ENCODE measurements around the gene JHY. TPM values are rescaled to one million over a fixed set of nuclear protein-coding genes. Genes with fewer than 3 reads are reported as not detected.

JHY gene
- total and polyA plus RNA-seq, 4 experiments from 2014 or later, result 1.5 to 5.4 (median 4.6) TPM

DNA sequence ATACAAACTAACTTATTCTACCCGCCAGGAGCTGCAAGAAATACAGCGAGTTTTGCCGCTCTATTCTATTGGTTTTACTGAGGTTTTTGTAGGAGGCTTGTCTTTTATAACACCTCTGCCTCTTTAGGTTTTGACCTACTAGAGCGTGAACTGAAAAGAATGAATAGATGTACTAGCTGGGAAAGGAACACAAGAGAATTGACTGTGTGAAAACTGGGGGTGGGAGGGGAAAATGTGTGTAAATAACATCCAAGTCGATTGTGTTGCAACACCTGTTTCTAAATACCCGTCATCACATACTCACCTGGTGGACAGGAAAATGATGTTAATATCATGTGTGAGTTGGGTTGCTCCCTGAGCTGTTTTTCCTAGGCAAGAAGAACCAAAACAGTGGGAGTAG, 12.9 kb upstream of the JHY start:
- Mint-ChIP-seq H3K4me1 (no peaks in the 10 kb centered on the region), H3K9me3 (peaks cover 0 to 2% (median 0%) of the 10 kb centered on the region in 8 donors), H3K36me3 (no peaks in the 10 kb centered on the region), H3K27ac (no peak overlapping the region), H3K4me3 (no peak overlapping the region), H3K27me3 (peaks cover 10 to 21% of the 10 kb centered on the region in 2 donors)
- ChIA-PET POLR2A (ENCODE audit: partially characterized antibody) (interaction anchor here (0.6 kb wide), 1 partner anchor 17 kb away, joined by 3 read pairs; no protein-coding TSS in a partner anchor), CTCF (ENCODE audit: partially characterized antibody) (interaction anchor here (1.3 to 12.4 kb wide), 3 partner anchors 16 to 185 kb away, joined by 3 to 193 read pairs (median 4); no protein-coding TSS in a partner anchor)
- H3K27me3 ChIP-seq (ENCODE audit: insufficient read depth, low read length), result no peaks in the 10 kb centered on the region
- intact Hi-C loops (cut with micrococcal nuclease), result no loop called here
- no peak overlapping the region for H3K27ac ChIP-seq (ENCODE audit: low read depth, low read length)
- H3K36me3 ChIP-seq (ENCODE audit: insufficient read depth, low read length), result no peaks in the 10 kb centered on the region
- DNase-seq, result no peak
- H3K4me1 ChIP-seq (ENCODE audit: insufficient read depth, low read length), result no peaks in the 10 kb centered on the region
- H3K4me3 ChIP-seq (ENCODE audit: low read length in 2 of 2), result no peak overlapping the region
- no peaks in the 10 kb centered on the region for H3K9me3 ChIP-seq (ENCODE audit: control insufficient read depth in 1 of 2, low read length in 2 of 2)

DNA sequence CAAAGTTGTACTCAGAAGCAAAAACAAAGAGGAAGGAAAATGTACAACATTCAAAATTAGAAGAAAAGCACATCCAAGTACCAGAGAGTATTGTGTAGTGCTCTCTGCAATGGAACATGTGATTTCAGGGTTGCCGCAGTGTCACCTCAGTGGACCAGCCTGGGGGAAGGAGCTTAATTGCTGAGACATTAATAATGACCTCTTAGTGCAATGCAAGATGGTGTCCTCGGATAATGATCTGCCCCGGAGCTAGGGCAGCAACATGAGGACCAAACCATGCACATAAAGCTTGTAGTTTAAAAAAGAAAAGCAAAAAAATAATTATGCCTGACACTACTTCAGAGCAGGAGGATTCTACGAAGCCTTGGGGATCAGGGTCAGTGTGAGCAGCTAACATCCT, 11.3 kb upstream of the JHY start:
- Histone ChIP-seq H3K4me1 (ENCODE audit: insufficient read depth, low read length) (no peaks in the 10 kb centered on the region), H3K36me3 (ENCODE audit: insufficient read depth, low read length) (no peaks in the 10 kb centered on the region), H3K9me3 (ENCODE audit: control insufficient read depth in 1 of 2, low read length in 2 of 2) (no peaks in the 10 kb centered on the region), H3K4me3 (ENCODE audit: low read length in 2 of 2) (no peak overlapping the region), H3K27me3 (ENCODE audit: insufficient read depth, low read length) (no peaks in the 10 kb centered on the region), H3K27ac (ENCODE audit: low read depth, low read length) (no peak overlapping the region)
- DNase-seq, result no peak
- ChIA-PET CTCF (ENCODE audit: partially characterized antibody) (interaction anchor here (12.4 kb wide), 1 partner anchor 153 kb away, joined by 193 read pairs; no protein-coding TSS in a partner anchor), POLR2A (ENCODE audit: partially characterized antibody) (no interaction called here)
- H3K27ac Mint-ChIP-seq, result no peak overlapping the region
- H3K36me3 Mint-ChIP-seq, result no peaks in the 10 kb centered on the region
- peaks cover 0 to 2% (median 0%) of the 10 kb centered on the region in 8 donors for H3K9me3 Mint-ChIP-seq
- intact Hi-C loops (cut with micrococcal nuclease), result no loop called here
- peaks cover 7 to 12% of the 10 kb centered on the region in 2 donors for H3K27me3 Mint-ChIP-seq
- H3K4me3 Mint-ChIP-seq, result no peak overlapping the region
- H3K4me1 Mint-ChIP-seq, result no peaks in the 10 kb centered on the region

DNA sequence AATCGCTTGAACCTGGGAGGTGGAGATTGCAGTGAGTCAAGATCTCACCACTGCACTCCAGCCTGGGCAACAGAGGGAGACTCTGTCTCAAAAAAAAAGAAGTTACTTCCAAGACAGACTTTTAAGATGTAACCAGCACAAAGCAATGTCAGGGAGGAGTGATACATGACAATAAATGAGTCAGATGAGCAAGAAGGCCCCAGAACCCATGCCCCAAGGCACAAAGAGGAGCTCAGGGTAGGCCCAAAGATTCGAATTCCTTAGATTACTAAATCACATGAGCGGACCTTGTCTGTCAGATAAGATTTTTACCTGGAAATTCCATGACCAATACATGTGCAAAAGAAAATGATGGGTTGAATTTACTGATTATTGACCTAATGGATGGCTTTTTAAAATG, 10.5 kb upstream of the JHY start:
- Mint-ChIP-seq H3K27me3 (peaks cover 7 to 12% of the 10 kb centered on the region in 2 donors), H3K27ac (no peak overlapping the region), H3K9me3 (peaks cover 0 to 2% (median 0%) of the 10 kb centered on the region in 8 donors), H3K36me3 (no peaks in the 10 kb centered on the region), H3K4me3 (no peak overlapping the region), H3K4me1 (peaks cover 0 to under 1% (median 0%) of the 10 kb centered on the region in 4 donors)
- ChIA-PET POLR2A (ENCODE audit: partially characterized antibody) (no interaction called here), CTCF (ENCODE audit: partially characterized antibody) (interaction anchor here (1.4 to 12.4 kb wide), 2 partner anchors 8 to 153 kb away, joined by 4 to 193 read pairs; no protein-coding TSS in a partner anchor)
- Histone ChIP-seq H3K27ac (ENCODE audit: low read depth, low read length) (no peak overlapping the region), H3K27me3 (ENCODE audit: insufficient read depth, low read length) (no peaks in the 10 kb centered on the region), H3K4me1 (ENCODE audit: insufficient read depth, low read length) (no peaks in the 10 kb centered on the region), H3K36me3 (ENCODE audit: insufficient read depth, low read length) (no peaks in the 10 kb centered on the region), H3K9me3 (ENCODE audit: control insufficient read depth in 1 of 2, low read length in 2 of 2) (no peaks in the 10 kb centered on the region), H3K4me3 (ENCODE audit: low read length in 2 of 2) (no peak overlapping the region)
- intact Hi-C loops (cut with micrococcal nuclease), result no loop called here
- no peak for DNase-seq

DNA sequence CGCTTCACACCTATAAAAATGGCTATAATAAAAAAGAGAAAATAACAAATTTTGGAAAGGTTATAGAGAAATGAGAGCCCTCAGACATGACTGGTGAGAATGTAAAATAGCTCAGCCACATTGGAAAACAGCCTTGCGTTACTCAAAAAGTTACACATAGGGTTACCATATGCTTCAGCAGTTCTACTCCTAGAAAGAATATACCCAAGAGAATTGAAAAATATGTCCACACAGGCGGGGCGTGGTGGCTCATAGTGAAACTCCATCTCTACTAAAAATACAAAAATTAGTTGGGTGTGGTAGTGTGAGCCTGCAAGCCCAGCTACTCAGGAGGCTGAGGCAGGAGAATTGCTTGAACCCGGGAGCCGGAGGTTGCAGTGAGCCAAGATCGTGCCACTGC, 7.6 kb upstream of the JHY start:
- intact Hi-C loops (cut with micrococcal nuclease), result no loop called here
- H3K9me3 ChIP-seq (ENCODE audit: control insufficient read depth in 1 of 2, low read length in 2 of 2), result no peaks in the 10 kb centered on the region
- no peak overlapping the region for H3K27ac ChIP-seq (ENCODE audit: low read depth, low read length)
- Mint-ChIP-seq H3K27me3 (peaks cover 0 to 2% of the 10 kb centered on the region in 2 donors), H3K9me3 (peaks cover 0 to 2% (median 0%) of the 10 kb centered on the region in 8 donors), H3K36me3 (no peaks in the 10 kb centered on the region), H3K4me3 (no peak overlapping the region), H3K27ac (peak overlapping the region in 1 of 7 donors; percentile 17), H3K4me1 (peaks cover 0 to 9% (median 3%) of the 10 kb centered on the region in 4 donors)
- ChIA-PET POLR2A (ENCODE audit: partially characterized antibody) (no interaction called here), CTCF (ENCODE audit: partially characterized antibody) (interaction anchor here (1.0 to 1.5 kb wide), 3 partner anchors 11 to 148 kb away, joined by 3 to 4 read pairs (median 3); no protein-coding TSS in a partner anchor)
- H3K36me3 ChIP-seq (ENCODE audit: insufficient read depth, low read length), result no peaks in the 10 kb centered on the region
- no peaks in the 10 kb centered on the region for H3K4me1 ChIP-seq (ENCODE audit: insufficient read depth, low read length)
- DNase-seq, result no peak
- no peaks in the 10 kb centered on the region for H3K27me3 ChIP-seq (ENCODE audit: insufficient read depth, low read length)
- H3K4me3 ChIP-seq (ENCODE audit: low read length in 2 of 2), result no peak overlapping the region

DNA sequence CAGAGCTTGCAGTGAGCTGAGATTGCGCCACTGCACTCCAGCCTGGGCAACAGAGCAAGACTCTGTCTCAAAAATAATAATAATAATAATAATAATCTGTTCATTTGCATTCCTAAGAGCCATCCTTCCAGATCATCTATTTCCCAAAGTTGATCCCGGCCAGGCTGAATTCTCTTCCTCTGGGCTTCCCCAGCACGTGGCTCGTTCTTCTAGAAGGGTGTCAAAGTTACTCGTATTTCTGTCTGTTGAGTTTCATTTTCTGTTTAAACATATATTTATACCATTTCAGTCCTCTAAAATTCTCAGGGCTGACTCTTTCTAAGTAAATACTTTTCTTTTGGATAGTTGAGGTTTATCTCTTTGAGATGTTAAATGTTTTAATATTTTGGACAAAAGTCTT, 4.8 kb upstream of the JHY start:
- Histone ChIP-seq H3K9me3 (ENCODE audit: control insufficient read depth in 1 of 2, low read length in 2 of 2) (no peaks in the 10 kb centered on the region), H3K27me3 (ENCODE audit: insufficient read depth, low read length) (no peaks in the 10 kb centered on the region), H3K27ac (ENCODE audit: low read depth, low read length) (no peak overlapping the region), H3K36me3 (ENCODE audit: insufficient read depth, low read length) (no peaks in the 10 kb centered on the region), H3K4me3 (ENCODE audit: low read length in 2 of 2) (no peak overlapping the region), H3K4me1 (ENCODE audit: insufficient read depth, low read length) (peaks cover 7% of the 10 kb centered on the region)
- no peak for DNase-seq
- peak overlapping the region in 1 of 7 donors; percentile 32 for H3K27ac Mint-ChIP-seq
- ChIA-PET POLR2A (ENCODE audit: partially characterized antibody) (no interaction called here), CTCF (ENCODE audit: partially characterized antibody) (interaction anchor here (1.4 to 2.4 kb wide), 2 partner anchors 14 to 383 kb away, joined by 3 to 11 read pairs; no protein-coding TSS in a partner anchor)
- H3K36me3 Mint-ChIP-seq, result no peaks in the 10 kb centered on the region
- peak overlapping the region in 6 of 8 donors; percentile 9 to 73 (median 38) for H3K4me3 Mint-ChIP-seq
- intact Hi-C loops (cut with micrococcal nuclease), result no loop called here
- H3K4me1 Mint-ChIP-seq, result peaks cover 6 to 14% (median 10%) of the 10 kb centered on the region in 4 donors
- peaks cover 0 to 2% (median 0%) of the 10 kb centered on the region in 8 donors for H3K9me3 Mint-ChIP-seq
- H3K27me3 Mint-ChIP-seq, result no peaks in the 10 kb centered on the region

DNA sequence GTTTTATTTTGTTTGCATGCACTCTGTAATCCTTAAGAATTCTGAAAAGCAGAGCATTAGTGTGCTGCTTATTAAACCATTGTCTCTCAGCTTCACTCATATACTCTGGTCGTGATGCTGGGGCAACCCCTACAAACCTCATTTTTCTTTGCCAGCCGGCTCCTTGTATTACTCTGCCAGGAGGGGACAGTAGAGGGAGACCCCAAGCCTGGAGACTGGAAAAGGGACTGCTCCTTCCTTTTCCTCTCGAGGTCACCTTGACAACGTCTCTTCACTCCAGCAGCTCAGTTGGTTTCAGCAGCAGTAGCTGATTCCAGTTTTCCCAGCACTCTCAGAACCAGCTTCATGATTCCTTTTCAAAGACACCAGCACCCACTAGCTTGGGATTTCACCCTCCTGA, 2.8 kb upstream of the JHY start:
- Mint-ChIP-seq H3K4me1 (peaks cover 14 to 25% (median 17%) of the 10 kb centered on the region in 4 donors), H3K27me3 (no peaks in the 10 kb centered on the region)
- intact Hi-C loops (cut with micrococcal nuclease), result no loop called here

DNA sequence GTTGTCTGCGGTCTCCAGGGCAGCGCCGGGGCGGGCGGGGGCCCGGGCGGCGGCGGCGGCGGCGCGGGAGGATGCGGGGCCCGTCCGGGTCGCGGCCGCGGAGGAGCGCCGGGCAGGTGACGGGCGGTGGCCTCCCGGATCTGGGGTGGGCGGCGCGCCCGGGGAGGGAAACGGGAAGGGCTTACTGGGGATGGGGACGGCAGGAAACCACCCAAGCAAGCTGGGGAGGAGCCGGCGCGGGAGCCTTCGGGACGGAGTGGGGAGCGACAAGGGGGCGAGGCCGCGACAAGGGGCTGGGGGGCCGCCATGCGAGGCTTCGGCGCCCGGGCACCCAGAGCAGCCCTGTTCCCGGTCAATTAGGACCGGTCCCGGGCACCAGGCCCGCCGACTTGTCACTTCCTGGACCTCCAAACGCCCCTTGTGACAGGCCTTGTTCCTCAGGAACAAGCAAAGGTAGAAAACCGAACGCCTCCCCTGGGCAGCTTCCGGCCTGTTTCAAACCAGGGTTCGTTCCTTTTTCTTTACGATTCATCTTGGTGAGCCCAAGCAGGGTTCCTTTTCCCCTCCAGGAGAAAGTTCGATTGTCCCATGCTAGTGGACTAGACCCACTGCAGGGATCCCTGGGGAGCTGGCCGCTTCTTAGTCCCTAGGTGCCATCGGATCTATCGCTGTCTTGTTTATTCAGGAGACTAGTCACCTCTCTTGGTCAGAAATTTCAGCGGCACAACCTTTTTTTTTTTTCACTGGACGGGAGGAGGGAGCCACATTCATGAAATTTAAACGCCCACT, 492 bp downstream of the JHY start:
- peak; percentile 43 to 53 (median 52) for DNase-seq
- Histone ChIP-seq H3K4me1 (ENCODE audit: insufficient read depth, low read length) (peaks cover 20% of the 10 kb centered on the region), H3K4me3 (ENCODE audit: low read length in 2 of 2) (peak overlapping the region; percentile 42 to 56), H3K9me3 (ENCODE audit: control insufficient read depth in 1 of 2, low read length in 2 of 2) (no peaks in the 10 kb centered on the region), H3K27me3 (ENCODE audit: insufficient read depth, low read length) (no peaks in the 10 kb centered on the region), H3K27ac (ENCODE audit: low read depth, low read length) (peak overlapping the region; percentile 63), H3K36me3 (ENCODE audit: insufficient read depth, low read length) (no peaks in the 10 kb centered on the region)
- intact Hi-C loops (cut with micrococcal nuclease), result loop anchor here (2.0 kb wide), 1 partner anchor 180 kb away; the partner anchor contains the start of gene HSPA8
- Mint-ChIP-seq H3K36me3 (peaks cover 5% of the 10 kb centered on the region in 2 donors), H3K4me3 (peak overlapping the region; percentile 83 to 91 (median 88)), H3K9me3 (peaks cover 0 to 2% (median 0%) of the 10 kb centered on the region in 8 donors), H3K4me1 (peaks cover 20 to 26% (median 24%) of the 10 kb centered on the region in 4 donors), H3K27ac (peak overlapping the region; percentile 64 to 93 (median 79)), H3K27me3 (no peaks in the 10 kb centered on the region)
- ChIA-PET CTCF (ENCODE audit: partially characterized antibody) (interaction anchor here (1.2 to 1.5 kb wide), 4 partner anchors 19 to 173 kb away, joined by 4 to 6 read pairs (median 4); no protein-coding TSS in a partner anchor), POLR2A (ENCODE audit: partially characterized antibody) (interaction anchor here (0.8 to 2.2 kb wide), 4 partner anchors 8 to 180 kb away, joined by 3 to 13 read pairs (median 4); partner anchors contain the start of gene HSPA8)

More for the DNA sequence above, 2.8 kb upstream of the JHY start:
- Histone ChIP-seq H3K9me3 (ENCODE audit: control insufficient read depth in 1 of 2, low read length in 2 of 2) (no peaks in the 10 kb centered on the region), H3K27me3 (ENCODE audit: insufficient read depth, low read length) (no peaks in the 10 kb centered on the region), H3K36me3 (ENCODE audit: insufficient read depth, low read length) (no peaks in the 10 kb centered on the region), H3K27ac (ENCODE audit: low read depth, low read length) (no peak overlapping the region), H3K4me3 (ENCODE audit: low read length in 2 of 2) (no peak overlapping the region), H3K4me1 (ENCODE audit: insufficient read depth, low read length) (peaks cover 20% of the 10 kb centered on the region)
- ChIA-PET POLR2A (ENCODE audit: partially characterized antibody) (no interaction called here), CTCF (ENCODE audit: partially characterized antibody) (interaction anchor here (1.1 to 1.4 kb wide), 2 partner anchors 26 to 141 kb away, joined by 3 read pairs; no protein-coding TSS in a partner anchor)
- Mint-ChIP-seq H3K36me3 (no peaks in the 10 kb centered on the region), H3K27ac (no peak overlapping the region), H3K9me3 (no peaks in the 10 kb centered on the region), H3K4me3 (peak overlapping the region in 1 of 8 donors; percentile 3)
- DNase-seq, result no peak

Measured in CD4-positive, alpha-beta memory T cell (primary cell).